ENCODE measurements around the gene RARS2.

DNA sequence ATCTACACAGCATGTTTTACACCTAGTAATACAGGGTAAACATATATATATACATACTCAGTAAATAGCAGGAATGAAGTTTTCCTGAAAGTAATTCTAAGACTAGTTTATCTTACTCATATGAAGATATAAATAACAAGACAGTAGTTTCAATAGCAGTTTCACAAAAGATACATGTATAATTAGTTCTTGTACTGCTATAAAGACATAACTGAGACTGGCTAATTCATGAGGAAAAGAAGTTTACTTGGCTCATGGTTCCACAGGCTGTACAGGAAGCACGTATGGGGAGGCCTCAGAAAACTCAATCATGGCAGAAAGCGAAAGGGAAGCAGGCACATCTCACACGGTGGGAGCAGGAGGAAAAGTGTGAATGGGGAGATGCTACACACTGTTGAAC, 16.9 kb downstream of the RARS2 start:
- no peak for TF ChIP-seq EZH2 (IDR thresholded peaks at IDR 0.05; ENCODE audit: borderline replicate concordance, low read length)
- TF ChIP-seq, protein P1, sequence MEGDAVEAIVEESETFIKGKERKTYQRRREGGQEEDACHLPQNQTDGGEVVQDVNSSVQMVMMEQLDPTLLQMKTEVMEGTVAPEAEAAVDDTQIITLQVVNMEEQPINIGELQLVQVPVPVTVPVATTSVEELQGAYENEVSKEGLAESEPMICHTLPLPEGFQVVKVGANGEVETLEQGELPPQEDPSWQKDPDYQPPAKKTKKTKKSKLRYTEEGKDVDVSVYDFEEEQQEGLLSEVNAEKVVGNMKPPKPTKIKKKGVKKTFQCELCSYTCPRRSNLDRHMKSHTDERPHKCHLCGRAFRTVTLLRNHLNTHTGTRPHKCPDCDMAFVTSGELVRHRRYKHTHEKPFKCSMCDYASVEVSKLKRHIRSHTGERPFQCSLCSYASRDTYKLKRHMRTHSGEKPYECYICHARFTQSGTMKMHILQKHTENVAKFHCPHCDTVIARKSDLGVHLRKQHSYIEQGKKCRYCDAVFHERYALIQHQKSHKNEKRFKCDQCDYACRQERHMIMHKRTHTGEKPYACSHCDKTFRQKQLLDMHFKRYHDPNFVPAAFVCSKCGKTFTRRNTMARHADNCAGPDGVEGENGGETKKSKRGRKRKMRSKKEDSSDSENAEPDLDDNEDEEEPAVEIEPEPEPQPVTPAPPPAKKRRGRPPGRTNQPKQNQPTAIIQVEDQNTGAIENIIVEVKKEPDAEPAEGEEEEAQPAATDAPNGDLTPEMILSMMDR (conservative IDR thresholded peaks at IDR 0.05 in 1 of 2, IDR thresholded peaks at IDR 0.05 in 1 of 2; ENCODE audit: extremely low read depth in 1 of 2, insufficient read depth in 1 of 2, low read depth in 1 of 2, low read length in 2 of 2), result no peak

Measured in mammary epithelial cell (primary cell).